Mesenchymal stem cell (in vitro differentiated cells and primary cell): ENCODE data around the gene PLSCR5.

Experiments used
- DNase-seq: peaks from one replicate; pipeline ENCODE4 v3.0.0-alpha.2; 2013
- H2AFZ ChIP-seq: one replicate; pipeline ENCODE4 v1.6.1; 2013; ENCODE audit warnings: low read depth, mild to moderate bottlenecking, control low read depth, inconsistent platforms, low read length, moderate library complexity
- H2AK5ac ChIP-seq: 2 replicates; pipeline ENCODE4 v1.6.1; 2013; ENCODE audit warnings: low read length, moderate library complexity, mild to moderate bottlenecking, inconsistent platforms; ENCODE audit not compliant: severe bottlenecking
- H2BK120ac ChIP-seq: one replicate; pipeline ENCODE4 v1.6.1; 2013; ENCODE audit warnings: low read depth, mild to moderate bottlenecking, inconsistent platforms, low read length, moderate library complexity
- H2BK12ac ChIP-seq, 2 experiments: one replicate each; pipeline ENCODE4 v1.6.1; 2013; ENCODE audit warnings: inconsistent platforms in 2 of 2, low read length in 2 of 2, mild to moderate bottlenecking in 2 of 2, moderate library complexity in 2 of 2, control low read depth in 1 of 2
- H2BK15ac ChIP-seq: one replicate; pipeline ENCODE4 v1.6.1; 2013; ENCODE audit warnings: mild to moderate bottlenecking, low read depth, inconsistent platforms; ENCODE audit not compliant: poor library complexity, severe bottlenecking
- H2BK5ac ChIP-seq: 2 replicates; pipeline ENCODE4 v1.6.1; 2013; ENCODE audit warnings: low read depth, mild to moderate bottlenecking, low read length, control low read depth, inconsistent platforms; ENCODE audit not compliant: poor library complexity, severe bottlenecking
- H3K14ac ChIP-seq, 2 experiments: one replicate each; pipeline ENCODE4 v1.6.1; 2013; ENCODE audit warnings: inconsistent platforms in 2 of 2, low read length in 2 of 2, control low read depth in 1 of 2, mild to moderate bottlenecking in 1 of 2, moderate library complexity in 1 of 2
- H3K18ac ChIP-seq, 2 experiments: one replicate each; pipeline ENCODE4 v1.6.1; 2013; ENCODE audit warnings: inconsistent platforms in 2 of 2, low read length in 2 of 2, control low read depth in 1 of 2, low read depth in 1 of 2, mild to moderate bottlenecking in 1 of 2
- H3K23ac ChIP-seq, 2 experiments: one replicate each; pipeline ENCODE4 v1.6.1; 2013; ENCODE audit warnings: inconsistent platforms in 2 of 2, low read length in 2 of 2, mild to moderate bottlenecking in 2 of 2, moderate library complexity in 2 of 2, control low read depth in 1 of 2
- H3K27ac ChIP-seq: 2 replicates; pipeline ENCODE4 v1.5.1; 2013; ENCODE audit warnings: mild to moderate bottlenecking, moderate library complexity, low read length, control low read depth, inconsistent platforms; ENCODE audit not compliant: poor library complexity, severe bottlenecking
- H3K27me3 ChIP-seq, 2 experiments: 2 replicates each; pipeline versions ENCODE4 v1.6.1 to v1.7.0; 2013; ENCODE audit warnings: low read length in 2 of 2, mild to moderate bottlenecking in 2 of 2, moderate library complexity in 2 of 2, control low read depth in 1 of 2, inconsistent platforms in 1 of 2; ENCODE audit not compliant: control insufficient read depth in 1 of 2, insufficient read depth in 1 of 2
- H3K36me3 ChIP-seq, 2 experiments: 2 replicates each; pipeline versions ENCODE4 v1.6.1 to v1.7.0; 2013; ENCODE audit warnings: low read length in 2 of 2, control low read depth in 1 of 2, inconsistent platforms in 1 of 2, low read depth in 1 of 2, mild to moderate bottlenecking in 1 of 2; ENCODE audit not compliant: insufficient read depth in 2 of 2, control insufficient read depth in 1 of 2
- H3K4ac ChIP-seq, 2 experiments: one replicate each; pipeline ENCODE4 v1.6.1; 2013; ENCODE audit warnings: inconsistent platforms in 2 of 2, low read length in 2 of 2, mild to moderate bottlenecking in 2 of 2, moderate library complexity in 2 of 2, control low read depth in 1 of 2, low read depth in 1 of 2
- H3K4me1 ChIP-seq: 2 replicates; pipeline ENCODE4 v1.6.1; 2013; ENCODE audit warnings: low read depth, low read length, control low read depth; ENCODE audit not compliant: control insufficient read depth, insufficient read depth
- H3K4me2 ChIP-seq: 2 replicates; pipeline ENCODE4 v1.6.1; 2013; ENCODE audit warnings: low read length, mild to moderate bottlenecking, inconsistent platforms; ENCODE audit not compliant: poor library complexity, severe bottlenecking
- H3K4me3 ChIP-seq, 2 experiments: 2 replicates each; pipeline versions ENCODE4 v1.5.1 to v1.7.0; 2013; ENCODE audit warnings: low read length in 2 of 2, mild to moderate bottlenecking in 2 of 2, control low read depth in 1 of 2, low read depth in 1 of 2; ENCODE audit not compliant: insufficient read depth in 1 of 2
- H3K79me1 ChIP-seq: replicated peaks from 2 replicates; pipeline ENCODE4 v1.6.1; 2013; ENCODE audit warnings: mild to moderate bottlenecking, control low read depth, low read length, inconsistent platforms; ENCODE audit not compliant: poor library complexity, severe bottlenecking
- H3K9ac ChIP-seq: 2 replicates; pipeline ENCODE4 v1.7.0; 2013; ENCODE audit warnings: mild to moderate bottlenecking, low read length, moderate library complexity
- H3K9me3 ChIP-seq: 2 replicates; pipeline ENCODE4 v1.7.0; 2013; ENCODE audit warnings: mild to moderate bottlenecking, low read length; ENCODE audit not compliant: control insufficient read depth
- H4K8ac ChIP-seq: one replicate; pipeline ENCODE4 v1.6.1; 2013; ENCODE audit warnings: inconsistent platforms, mild to moderate bottlenecking, low read length, moderate library complexity
- H4K91ac ChIP-seq: one replicate; pipeline ENCODE4 v1.6.1; 2013; ENCODE audit warnings: mild to moderate bottlenecking, low read length, inconsistent platforms
- WGBS: methylation state at CpG from one replicate; pipeline ENCODE4 v1.1.7; 2013; ENCODE audit warnings: mixed read lengths; 5-methylcytosine and 5-hydroxymethylcytosine counted together

The PLSCR5 gene

DNA sequence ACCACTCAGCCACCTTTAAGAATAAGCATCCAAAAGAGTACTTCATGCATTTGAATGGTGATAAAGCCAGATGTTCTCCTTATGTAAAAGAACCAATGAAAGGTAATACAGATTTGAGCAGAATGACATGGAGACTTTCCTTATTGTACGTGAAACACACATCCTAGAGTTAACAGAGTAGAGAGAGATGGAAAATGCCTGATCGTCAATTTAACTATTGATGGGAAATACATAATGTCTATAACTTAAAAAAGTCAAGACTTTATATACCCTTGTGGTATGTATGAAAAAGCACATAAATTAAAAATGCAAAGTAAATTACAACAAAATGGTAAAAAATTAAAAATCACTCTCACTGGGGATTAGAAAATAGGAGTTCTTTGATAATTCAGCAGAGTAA is 31.7 kb upstream of the PLSCR5 start:
- Histone ChIP-seq H3K4ac (no peak overlapping the region), H3K14ac (no peak overlapping the region), H2AFZ (no peak overlapping the region), H2BK5ac (no peak overlapping the region), H3K79me1 (no peaks in the 10 kb centered on the region), H3K27ac (no peak overlapping the region), H4K91ac (no peak overlapping the region), H3K4me2 (no peak overlapping the region), H4K8ac (no peak overlapping the region), H2BK15ac (no peak overlapping the region), H3K18ac (no peak overlapping the region), H3K23ac (no peak overlapping the region), H3K9ac (no peak overlapping the region), H3K4me1 (no peaks in the 10 kb centered on the region), H3K4me3 (no peak overlapping the region), H3K36me3 (no peaks in the 10 kb centered on the region), H2BK12ac (no peak overlapping the region), H3K9me3 (no peaks in the 10 kb centered on the region), H2AK5ac (no peak overlapping the region), H3K27me3 (no peaks in the 10 kb centered on the region), H2BK120ac (no peak overlapping the region)
- DNase-seq: no peak
- no CpG with 5 or more reads among the region's 2 CpGs for WGBS

DNA sequence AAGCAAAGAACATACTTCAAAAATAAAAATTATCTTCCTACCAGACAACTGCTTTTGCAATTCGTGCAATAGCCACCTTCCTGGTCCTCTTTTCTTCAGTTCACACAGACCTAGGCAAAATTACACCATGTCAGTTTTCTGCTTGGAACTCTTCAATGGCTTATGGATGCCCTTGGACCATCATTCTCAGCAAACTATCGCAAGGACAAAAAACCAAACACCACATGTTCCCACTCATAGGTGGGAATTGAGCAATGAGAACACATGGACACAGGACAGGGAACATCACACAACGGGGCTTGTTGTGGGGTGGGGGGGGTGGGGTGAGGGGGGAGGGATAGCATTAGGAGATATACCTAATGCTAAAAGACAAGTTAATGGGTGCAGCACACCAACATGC is 29.2 kb upstream of the PLSCR5 start:
- no peak overlapping the region for H4K8ac ChIP-seq
- H2BK5ac ChIP-seq: no peak overlapping the region
- H3K4me3 ChIP-seq: no peak overlapping the region
- H3K23ac ChIP-seq: no peak overlapping the region
- H2AK5ac ChIP-seq: no peak overlapping the region
- H2BK120ac ChIP-seq: no peak overlapping the region
- 89% methylated on average over 1 of the region's 3 CpGs for WGBS
- no peak overlapping the region for H2AFZ ChIP-seq
- H3K27me3 ChIP-seq: no peaks in the 10 kb centered on the region
- no peaks in the 10 kb centered on the region for H3K79me1 ChIP-seq
- H3K27ac ChIP-seq: no peak overlapping the region
- no peak overlapping the region for H3K4me2 ChIP-seq
- no peak for DNase-seq
- no peaks in the 10 kb centered on the region for H3K36me3 ChIP-seq
- no peak overlapping the region for H3K9ac ChIP-seq
- H4K91ac ChIP-seq: no peak overlapping the region
- no peaks in the 10 kb centered on the region for H3K9me3 ChIP-seq
- H2BK12ac ChIP-seq: no peak overlapping the region
- no peak overlapping the region for H3K4ac ChIP-seq
- H3K4me1 ChIP-seq: no peaks in the 10 kb centered on the region
- no peak overlapping the region for H3K14ac ChIP-seq
- H2BK15ac ChIP-seq: no peak overlapping the region
- H3K18ac ChIP-seq: no peak overlapping the region

DNA sequence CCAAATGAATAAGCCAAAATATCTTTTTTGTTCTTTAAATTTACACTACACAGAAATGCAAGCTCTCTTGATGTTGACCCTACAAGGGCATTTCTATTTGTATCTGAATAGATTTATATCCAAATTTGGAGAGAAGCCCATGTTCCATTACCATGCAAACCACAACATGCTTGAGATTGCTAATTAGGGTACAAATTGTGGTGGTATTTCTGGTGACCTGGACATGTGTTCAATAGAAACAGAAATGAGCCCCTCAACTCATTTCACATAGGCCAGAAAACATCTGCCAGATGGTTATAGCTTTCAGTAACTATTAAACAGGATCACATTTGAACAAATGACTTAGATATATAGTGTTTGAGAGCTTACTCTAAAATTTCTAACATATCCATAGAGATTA is 23.5 kb upstream of the PLSCR5 start:
- H4K91ac ChIP-seq: no peak overlapping the region
- H3K23ac ChIP-seq: no peak overlapping the region
- H2BK15ac ChIP-seq: no peak overlapping the region
- no peaks in the 10 kb centered on the region for H3K27me3 ChIP-seq
- H2BK5ac ChIP-seq: no peak overlapping the region
- H4K8ac ChIP-seq: no peak overlapping the region
- no peak overlapping the region for H2BK12ac ChIP-seq
- H3K4me1 ChIP-seq: no peaks in the 10 kb centered on the region
- no peak overlapping the region for H3K9ac ChIP-seq
- H3K36me3 ChIP-seq: no peaks in the 10 kb centered on the region
- no peak overlapping the region for H2AFZ ChIP-seq
- H3K4ac ChIP-seq: no peak overlapping the region
- no peak overlapping the region for H3K14ac ChIP-seq
- H3K4me3 ChIP-seq: no peak overlapping the region
- H3K27ac ChIP-seq: no peak overlapping the region
- H2AK5ac ChIP-seq: no peak overlapping the region
- H3K18ac ChIP-seq: no peak overlapping the region
- no peak for DNase-seq
- no peak overlapping the region for H3K4me2 ChIP-seq
- no peaks in the 10 kb centered on the region for H3K9me3 ChIP-seq
- H3K79me1 ChIP-seq: no peaks in the 10 kb centered on the region
- H2BK120ac ChIP-seq: no peak overlapping the region

DNA sequence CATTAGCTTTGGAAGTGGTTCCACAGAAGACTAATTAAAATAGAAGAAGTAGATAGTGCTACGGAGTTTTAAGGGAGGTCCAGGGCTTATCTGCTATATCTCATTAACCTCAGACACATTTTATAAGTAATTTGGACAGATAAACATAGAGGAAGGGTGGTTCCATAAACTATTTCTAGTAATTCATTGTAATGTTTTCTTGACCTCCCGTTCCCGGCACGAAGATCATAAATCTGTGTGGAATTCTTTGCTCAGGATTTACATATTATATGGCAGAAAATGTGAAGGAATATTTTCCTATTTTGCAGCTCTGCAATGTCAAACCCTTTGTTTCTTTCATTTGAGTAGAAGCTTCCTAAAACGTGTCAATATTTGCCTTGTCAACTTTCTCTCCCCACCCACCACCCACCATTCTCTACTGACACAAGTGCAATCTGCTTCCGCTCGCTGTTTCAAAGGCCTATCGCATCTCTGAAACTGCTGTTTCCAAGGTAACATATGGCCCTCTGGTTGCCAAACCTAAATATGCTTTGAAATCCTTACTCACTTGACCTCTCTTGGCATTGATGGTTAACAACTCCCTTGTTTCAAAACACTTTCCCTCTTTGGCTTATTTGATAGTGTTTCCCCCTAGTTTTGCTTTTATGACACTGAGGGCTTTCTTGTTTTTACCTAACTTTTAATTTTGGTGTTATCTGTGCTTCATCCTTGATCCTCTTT is 21.4 kb upstream of the PLSCR5 start:
- H3K18ac ChIP-seq: no peak overlapping the region
- H3K4me1 ChIP-seq: no peaks in the 10 kb centered on the region
- H2AK5ac ChIP-seq: no peak overlapping the region
- no peak overlapping the region for H3K27ac ChIP-seq
- DNase-seq: no peak
- no peak overlapping the region for H3K4me3 ChIP-seq
- H3K79me1 ChIP-seq: no peaks in the 10 kb centered on the region
- no peaks in the 10 kb centered on the region for H3K27me3 ChIP-seq
- H2BK5ac ChIP-seq: no peak overlapping the region
- no peak overlapping the region for H3K9ac ChIP-seq
- H2BK120ac ChIP-seq: no peak overlapping the region
- no peak overlapping the region for H3K4ac ChIP-seq
- no peak overlapping the region for H3K23ac ChIP-seq
- H2BK15ac ChIP-seq: no peak overlapping the region
- no peak overlapping the region for H3K4me2 ChIP-seq
- H2AFZ ChIP-seq: no peak overlapping the region
- H3K14ac ChIP-seq: no peak overlapping the region
- H4K91ac ChIP-seq: no peak overlapping the region
- no peaks in the 10 kb centered on the region for H3K36me3 ChIP-seq
- 94% methylated on average over 7 of the region's 8 CpGs for WGBS
- H2BK12ac ChIP-seq: no peak overlapping the region
- H4K8ac ChIP-seq: no peak overlapping the region
- no peaks in the 10 kb centered on the region for H3K9me3 ChIP-seq
